ENCODE results near the gene SLC9A7. TPM values are rescaled to one million over a fixed set of nuclear protein-coding genes. Genes with fewer than 3 reads are reported as not detected.

SLC9A7 gene
- total and polyA plus RNA-seq, 8 donors, result 0.29 to 25.6 (median 9.1) TPM

GRCh38 chrX:46559062-46559461 lies 199.9 kb downstream of the SLC9A7 start:
- H3K4me1 ChIP-seq, result no peaks in the 10 kb centered on the region
- TF ChIP-seq POLR2AphosphoS5 (IDR thresholded peaks at IDR 0.05) (no peak), EP300 (IDR thresholded peaks at IDR 0.05) (no peak), POLR2A (IDR thresholded peaks at IDR 0.05) (no peak), CTCF (IDR thresholded peaks at IDR 0.05) (no peak)
- 76 to 95% (median 87%) methylated on average over 3 of the region's 3 CpGs for WGBS, 5 donors

GRCh38 chrX:46554942-46555341 lies 204.0 kb downstream of the SLC9A7 start:
- TF ChIP-seq CTCF (IDR thresholded peaks at IDR 0.05) (peak in 1 of 7 experiments; percentile 10), POLR2A (IDR thresholded peaks at IDR 0.05) (no peak)
- Histone ChIP-seq H3K27ac (no peak overlapping the region), H3K27me3 (no peaks in the 10 kb centered on the region), H3K4me1 (no peaks in the 10 kb centered on the region), H3K4me3 (no peak overlapping the region), H3K36me3 (no peaks in the 10 kb centered on the region), H3K9me3 (no peaks in the 10 kb centered on the region)
- peak in 1 of 2 donors; percentile 20 for DNase-seq
- intact Hi-C loops (cut with DNase I; ENCODE audit: low total_unique reads), result no loop called here
- 24 to 42% (median 41%) methylated on average over 2 of the region's 2 CpGs for WGBS, 5 donors

More at GRCh38 chrX:46559062-46559461, 199.9 kb downstream of the SLC9A7 start:
- no peaks in the 10 kb centered on the region for H3K36me3 ChIP-seq
- no peaks in the 10 kb centered on the region for H3K9me3 ChIP-seq
- no peak for DNase-seq
- H3K27ac ChIP-seq, result no peak overlapping the region
- no peaks in the 10 kb centered on the region for H3K27me3 ChIP-seq
- intact Hi-C loops (cut with DNase I; ENCODE audit: low total_unique reads), result no loop called here
- no peak overlapping the region for H3K4me3 ChIP-seq

GRCh38 chrX:46553935-46554334 lies 205.0 kb downstream of the SLC9A7 start:
- Histone ChIP-seq H3K27me3 (no peaks in the 10 kb centered on the region), H3K4me1 (no peaks in the 10 kb centered on the region), H3K4me3 (no peak overlapping the region), H3K27ac (no peak overlapping the region), H3K9me3 (no peaks in the 10 kb centered on the region), H3K36me3 (no peaks in the 10 kb centered on the region)
- no peak for DNase-seq
- TF ChIP-seq POLR2AphosphoS5 (IDR thresholded peaks at IDR 0.05) (no peak), POLR2A (IDR thresholded peaks at IDR 0.05) (no peak), CTCF (IDR thresholded peaks at IDR 0.05) (no peak), EP300 (IDR thresholded peaks at IDR 0.05) (no peak)
- WGBS, 5 donors, result 67 to 93% (median 82%) methylated on average over 5 of the region's 5 CpGs
- intact Hi-C loops (cut with DNase I; ENCODE audit: low total_unique reads), result no loop called here

GRCh38 chrX:46551494-46552128 lies 207.3 kb downstream of the SLC9A7 start:
- no peak for DNase-seq
- Histone ChIP-seq H3K27me3 (no peaks in the 10 kb centered on the region), H3K4me1 (peaks cover 0 to 12% (median 4%) of the 10 kb centered on the region in 4 donors), H3K9me3 (no peaks in the 10 kb centered on the region), H3K36me3 (no peaks in the 10 kb centered on the region), H3K27ac (no peak overlapping the region), H3K4me3 (no peak overlapping the region)
- intact Hi-C loops (cut with DNase I; ENCODE audit: low total_unique reads), result no loop called here
- TF ChIP-seq POLR2A (IDR thresholded peaks at IDR 0.05), result no peak
- TF ChIP-seq POLR2AphosphoS5 (IDR thresholded peaks at IDR 0.05), result no peak
- no peak for TF ChIP-seq EP300 (IDR thresholded peaks at IDR 0.05)
- no peak for TF ChIP-seq CTCF (IDR thresholded peaks at IDR 0.05)
- WGBS, 5 donors, result 69 to 86% (median 76%) methylated on average over 8 of the region's 8 CpGs
